ENCODE results near the gene KDM5A. TPM values are rescaled to one million over a fixed set of nuclear protein-coding genes. Genes with fewer than 3 reads are reported as not detected.
"Not testable (repeated sequence)": the region's sequence is repeated elsewhere in the genome, so short reads cannot be mapped to it uniquely, and the experiment has no call there.

Gene KDM5A
- total RNA-seq, 1 donor from 2014 or later: 35.5 TPM

- Histone ChIP-seq H3K27me3 (ENCODE audit: control insufficient read depth, insufficient read depth, low read length) (no peaks in the 10 kb centered on the region), H3K4me3 (ENCODE audit: low read depth, low read length) (peak within 1 kb of the TSS; percentile 62), H3K36me3 (ENCODE audit: control insufficient read depth, insufficient read depth, low read length) (no peaks in the 10 kb centered on the region)
- peak; percentile 80 for DNase-seq (ENCODE audit: low read depth)
- FAIRE-seq: no peak
- peak; percentile 37 for TF ChIP-seq CTCF (IDR thresholded peaks at IDR 0.05; ENCODE audit: insufficient read depth, low read length, severe bottlenecking)
Measured at GRCh38 chr12:401235-402028, 12.3 kb upstream of the KDM5A start, which contains the start of gene CCDC77. Gene CCDC77 (plus strand): TSS chr12:401644. CDS start chr12:409384, 7,740 bp downstream.

GRCh38 chr12:400828-401227 lies 11.7 kb upstream of the KDM5A start:
- TF ChIP-seq CTCF (IDR thresholded peaks at IDR 0.05; ENCODE audit: insufficient read depth, low read length, severe bottlenecking): no peak
- H3K4me3 ChIP-seq (ENCODE audit: low read depth, low read length): peak overlapping the region; percentile 62

GRCh38 chr12:388541-389141 lies 479 bp downstream of the KDM5A start:
- peaks cover 3% of the 10 kb centered on the region for H3K36me3 ChIP-seq (ENCODE audit: control insufficient read depth, insufficient read depth, low read length)
- TF ChIP-seq CTCF (IDR thresholded peaks at IDR 0.05; ENCODE audit: insufficient read depth, low read length, severe bottlenecking): no peak
- DNase-seq (ENCODE audit: low read depth) (peak; percentile 28), FAIRE-seq (no peak)
- H3K27me3 ChIP-seq (ENCODE audit: control insufficient read depth, insufficient read depth, low read length): no peaks in the 10 kb centered on the region
- peak overlapping the region; percentile 76 for H3K4me3 ChIP-seq (ENCODE audit: low read depth, low read length)

More at GRCh38 chr12:400828-401227, 11.7 kb upstream of the KDM5A start:
- no peaks in the 10 kb centered on the region for H3K36me3 ChIP-seq (ENCODE audit: control insufficient read depth, insufficient read depth, low read length)
- no peak for FAIRE-seq
- DNase-seq (ENCODE audit: low read depth): no peak
- H3K27me3 ChIP-seq (ENCODE audit: control insufficient read depth, insufficient read depth, low read length): no peaks in the 10 kb centered on the region

GRCh38 chr12:388012-388411 lies 1.1 kb downstream of the KDM5A start:
- no peak for TF ChIP-seq CTCF (IDR thresholded peaks at IDR 0.05; ENCODE audit: insufficient read depth, low read length, severe bottlenecking)
- no peaks in the 10 kb centered on the region for H3K27me3 ChIP-seq (ENCODE audit: control insufficient read depth, insufficient read depth, low read length)
- no peak for DNase-seq (ENCODE audit: low read depth)
- peak; percentile 23 for FAIRE-seq
- H3K36me3 ChIP-seq (ENCODE audit: control insufficient read depth, insufficient read depth, low read length): peaks cover 5% of the 10 kb centered on the region
- peak overlapping the region; percentile 76 for H3K4me3 ChIP-seq (ENCODE audit: low read depth, low read length)

- H3K27me3 ChIP-seq (ENCODE audit: control insufficient read depth, insufficient read depth, low read length): no peaks in the 10 kb centered on the region
- peaks cover 8% of the 10 kb centered on the region for H3K36me3 ChIP-seq (ENCODE audit: control insufficient read depth, insufficient read depth, low read length)
- H3K4me3 ChIP-seq (ENCODE audit: low read depth, low read length): no peak overlapping the region
- DNase-seq (ENCODE audit: low read depth) (peak; percentile 66), FAIRE-seq (no peak)
- no peak for TF ChIP-seq CTCF (IDR thresholded peaks at IDR 0.05; ENCODE audit: insufficient read depth, low read length, severe bottlenecking)
Measured at GRCh38 chr12:386651-387050, 2.5 kb downstream of the KDM5A start.

- not testable (repeated sequence) for H3K36me3 ChIP-seq (ENCODE audit: control insufficient read depth, insufficient read depth, low read length); H3K27me3 ChIP-seq (ENCODE audit: control insufficient read depth, insufficient read depth, low read length); DNase-seq (ENCODE audit: low read depth); FAIRE-seq; H3K4me3 ChIP-seq (ENCODE audit: low read depth, low read length)
Measured at GRCh38 chr12:370739-371485, 18.2 kb downstream of the KDM5A start.

Measured in bronchial epithelial cell (primary cell).